Body of pancreas (tissue), 4 donors: ENCODE data around the gene SAYSD1. TPM values are rescaled to one million over a fixed set of nuclear protein-coding genes. Genes with fewer than 3 reads are reported as not detected.

Source experiments
- ATAC-seq: fragments of 150-250 bp; one replicate; pipeline ENCODE4 v1.9.1; 2016
- DNase-seq, 4 donors: peaks; one replicate each; pipeline ENCODE4 v3.0.0-alpha.2; 2019
- H3K27ac ChIP-seq, 4 donors: fragments of 200-600 bp; sonication (generic); 1 replicate in 3 of 4; 2 replicates in 1 of 4; pipeline versions ENCODE4 v1.5.1 to v1.6.1; 2016 to 2019; ENCODE audit warnings: mild to moderate bottlenecking in 1 of 4, mixed read lengths in 1 of 4, moderate library complexity in 1 of 4
- H3K27me3 ChIP-seq, 2 donors: fragments of 200-600 bp; sonication (generic); one replicate each; pipeline ENCODE4 v1.6.0; 2016; ENCODE audit warnings: mild to moderate bottlenecking in 1 of 2
- H3K36me3 ChIP-seq, 2 donors: fragments of 200-600 bp; sonication (generic); replicated peaks in 1 of 2; 2 replicates each; pipeline ENCODE4 v1.5.1; 2016; ENCODE audit warnings: low read depth in 2 of 2; ENCODE audit not compliant: insufficient read depth in 1 of 2
- H3K4me1 ChIP-seq: fragments of 200-600 bp; sonication (generic); one replicate; pipeline ENCODE4 v1.6.0; 2016
- H3K4me3 ChIP-seq, 2 donors: fragments of 200-600 bp; sonication (generic); 1 replicate in 1 of 2; 2 replicates in 1 of 2; pipeline ENCODE4 v1.5.1; 2016 to 2019
- H3K9me3 ChIP-seq, 3 donors: fragments of 200-600 bp; sonication (generic); 1 replicate in 2 of 3; 2 replicates in 1 of 3; pipeline ENCODE4 v1.5.1; 2016
- POLR2A ChIP-seq, 3 donors: fragments of 450-650 bp; IDR thresholded peaks; one replicate each; pipeline ENCODE4 v1.6.1; 2016; ENCODE audit warnings: antibody characterized with exemption in 3 of 3, mild to moderate bottlenecking in 2 of 3
- WGBS, 2 donors: methylation state at CpG; one replicate each; pipeline ENCODE4 v1.1.5; 2017; 5-methylcytosine and 5-hydroxymethylcytosine counted together
- intact Hi-C: fragments of 100-400 bp; cut with DNase I; formaldehyde crosslinking; loops from one replicate; pipeline ENCODE4 v1.15.1; 2023
- total RNA-seq, 2 donors: library from RNA; depleted of rRNA; stranded (reverse); fragments of >200 nt; gene quantifications; one replicate each; pipeline ENCODE4 v1.1.0, GENCODE V29; 2016
- TF ChIP-seq, protein P1 (sequence below), 7 experiments: fragments of 450-650 bp in 4 of 7; fragments of 200-600 bp in 3 of 7; sonication (generic) in 3 of 7; IDR thresholded peaks; one replicate each; pipeline ENCODE4 v1.5.1; 2016 to 2019; ENCODE audit warnings: antibody characterized with exemption in 7 of 7

The SAYSD1 gene
- total RNA-seq, 2 donors from 2014 or later, result 9.2 to 11.4 TPM

GRCh38 chr6:39075807-39076622, 39.0 kb downstream of the SAYSD1 start:
- ATAC-seq, result no peak
- Histone ChIP-seq H3K4me1 (no peaks in the 10 kb centered on the region), H3K27me3 (no peaks in the 10 kb centered on the region), H3K36me3 (no peaks in the 10 kb centered on the region), H3K27ac (no peak overlapping the region), H3K9me3 (no peaks in the 10 kb centered on the region), H3K4me3 (no peak overlapping the region)
- WGBS, 2 donors, result 84 to 92% methylated on average over 11 of the region's 11 CpGs
- DNase-seq, result no peak
- TF ChIP-seq, protein P1, sequence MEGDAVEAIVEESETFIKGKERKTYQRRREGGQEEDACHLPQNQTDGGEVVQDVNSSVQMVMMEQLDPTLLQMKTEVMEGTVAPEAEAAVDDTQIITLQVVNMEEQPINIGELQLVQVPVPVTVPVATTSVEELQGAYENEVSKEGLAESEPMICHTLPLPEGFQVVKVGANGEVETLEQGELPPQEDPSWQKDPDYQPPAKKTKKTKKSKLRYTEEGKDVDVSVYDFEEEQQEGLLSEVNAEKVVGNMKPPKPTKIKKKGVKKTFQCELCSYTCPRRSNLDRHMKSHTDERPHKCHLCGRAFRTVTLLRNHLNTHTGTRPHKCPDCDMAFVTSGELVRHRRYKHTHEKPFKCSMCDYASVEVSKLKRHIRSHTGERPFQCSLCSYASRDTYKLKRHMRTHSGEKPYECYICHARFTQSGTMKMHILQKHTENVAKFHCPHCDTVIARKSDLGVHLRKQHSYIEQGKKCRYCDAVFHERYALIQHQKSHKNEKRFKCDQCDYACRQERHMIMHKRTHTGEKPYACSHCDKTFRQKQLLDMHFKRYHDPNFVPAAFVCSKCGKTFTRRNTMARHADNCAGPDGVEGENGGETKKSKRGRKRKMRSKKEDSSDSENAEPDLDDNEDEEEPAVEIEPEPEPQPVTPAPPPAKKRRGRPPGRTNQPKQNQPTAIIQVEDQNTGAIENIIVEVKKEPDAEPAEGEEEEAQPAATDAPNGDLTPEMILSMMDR (IDR thresholded peaks at IDR 0.05), result no peak
- TF ChIP-seq POLR2A (IDR thresholded peaks at IDR 0.05), result no peak
- intact Hi-C loops, result no loop called here

GRCh38 chr6:39075010-39075686, 39.8 kb downstream of the SAYSD1 start:
- TF ChIP-seq, protein P1 (IDR thresholded peaks at IDR 0.05), result no peak
- TF ChIP-seq POLR2A (IDR thresholded peaks at IDR 0.05), result no peak
- Histone ChIP-seq H3K4me1 (no peaks in the 10 kb centered on the region), H3K27ac (no peak overlapping the region), H3K4me3 (no peak overlapping the region), H3K27me3 (no peaks in the 10 kb centered on the region), H3K9me3 (no peaks in the 10 kb centered on the region), H3K36me3 (no peaks in the 10 kb centered on the region)
- ATAC-seq (no peak), DNase-seq (no peak)
- intact Hi-C loops, result no loop called here
- 75 to 78% methylated on average over 11 to 12 of the region's 12 CpGs for WGBS, 2 donors

DNA sequence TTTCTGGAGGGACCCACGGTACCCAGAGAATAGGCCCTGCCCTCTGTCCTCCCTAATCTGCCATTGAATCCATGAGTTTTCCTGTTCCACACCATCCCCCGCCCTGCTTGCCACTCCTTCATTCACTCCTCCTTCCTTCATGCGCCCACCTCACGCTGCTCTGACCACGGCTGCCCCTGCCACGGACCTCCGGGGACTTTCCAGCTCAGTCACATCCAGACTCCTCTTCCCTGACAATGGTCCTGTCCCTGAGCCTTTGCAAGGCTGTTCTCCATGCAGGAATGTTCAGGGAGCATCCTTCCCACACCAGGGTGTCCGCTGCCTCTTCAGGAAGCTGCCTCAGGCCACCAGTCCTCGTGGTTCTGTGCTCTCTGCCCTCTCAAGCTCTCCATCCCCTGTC, 40.5 kb downstream of the SAYSD1 start:
- Histone ChIP-seq H3K36me3 (no peaks in the 10 kb centered on the region), H3K27ac (no peak overlapping the region), H3K27me3 (no peaks in the 10 kb centered on the region), H3K9me3 (no peaks in the 10 kb centered on the region), H3K4me1 (no peaks in the 10 kb centered on the region), H3K4me3 (no peak overlapping the region)
- TF ChIP-seq POLR2A (IDR thresholded peaks at IDR 0.05), result no peak
- TF ChIP-seq, protein P1 (IDR thresholded peaks at IDR 0.05), result no peak
- DNase-seq (no peak), ATAC-seq (no peak)
- intact Hi-C loops, result no loop called here
- WGBS, 2 donors, result 89 to 90% methylated on average over 9 of the region's 9 CpGs

DNA sequence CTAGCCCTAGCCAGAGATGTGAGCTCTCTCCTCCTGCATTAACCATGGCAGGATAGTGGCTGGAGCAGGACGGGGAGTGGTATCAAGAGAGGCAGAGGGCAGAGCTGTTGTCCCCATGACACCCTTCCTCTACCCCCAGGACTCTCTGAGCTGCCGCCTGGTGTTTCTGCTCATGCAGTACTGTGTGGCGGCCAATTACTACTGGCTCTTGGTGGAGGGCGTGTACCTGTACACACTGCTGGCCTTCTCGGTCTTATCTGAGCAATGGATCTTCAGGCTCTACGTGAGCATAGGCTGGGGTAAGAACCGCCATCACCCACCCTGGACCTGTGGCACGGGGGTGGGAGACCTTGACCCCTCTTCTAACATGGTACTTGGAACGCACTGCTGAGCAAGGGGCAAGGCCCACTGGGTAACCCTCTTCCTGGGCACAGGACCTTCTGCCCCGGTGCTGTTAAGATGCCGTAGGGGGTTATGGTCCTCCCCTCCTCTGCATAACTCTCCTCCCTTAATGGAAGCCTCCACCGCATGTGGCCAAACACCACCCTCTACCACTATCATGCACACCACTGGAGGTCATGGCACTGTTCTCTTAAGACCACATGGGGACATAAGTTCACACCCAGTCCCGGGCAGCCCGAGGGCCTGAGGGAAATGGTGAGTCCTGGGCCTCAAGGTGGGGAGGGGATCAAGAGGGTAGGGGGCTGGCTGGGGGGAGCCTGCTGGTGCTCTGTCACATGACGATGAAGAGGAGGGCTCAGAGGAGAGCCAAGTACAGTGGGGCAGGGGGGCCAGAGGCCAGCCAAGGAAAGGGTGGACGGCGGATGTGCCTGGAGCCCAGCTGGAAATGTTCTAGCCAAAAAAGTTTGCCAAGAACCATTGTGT, 41.3 kb downstream of the SAYSD1 start:
- Histone ChIP-seq H3K27ac (no peak overlapping the region), H3K9me3 (no peaks in the 10 kb centered on the region), H3K4me3 (no peak overlapping the region), H3K4me1 (no peaks in the 10 kb centered on the region), H3K27me3 (no peaks in the 10 kb centered on the region), H3K36me3 (no peaks in the 10 kb centered on the region)
- ATAC-seq (no peak), DNase-seq (no peak)
- TF ChIP-seq POLR2A (IDR thresholded peaks at IDR 0.05), result no peak
- TF ChIP-seq, protein P1 (IDR thresholded peaks at IDR 0.05), result no peak
- WGBS, 2 donors, result 86 to 92% methylated on average over 13 to 17 of the region's 17 CpGs
- intact Hi-C loops, result no loop called here
